H7 (cell line): ENCODE data around the gene C16orf90. TPM values are rescaled to one million over a fixed set of nuclear protein-coding genes. Genes with fewer than 3 reads are reported as not detected.

Experiments used
- DNase-seq: peaks from one replicate; pipeline ENCODE4 v3.0.0; 2012
- H3K27me3 ChIP-seq: 2 replicates; pipeline ENCODE4 v1.6.0; 2011; ENCODE audit warnings: mild to moderate bottlenecking, low read length; ENCODE audit not compliant: control insufficient read depth, insufficient read depth
- H3K36me3 ChIP-seq: replicated peaks from 2 replicates; pipeline ENCODE4 v1.5.1; 2011; ENCODE audit warnings: low read length; ENCODE audit not compliant: control insufficient read depth, insufficient read depth
- H3K4me3 ChIP-seq: 2 replicates; pipeline ENCODE4 v1.5.1; 2011; ENCODE audit warnings: low read depth, mild to moderate bottlenecking, control low read depth, low read length, moderate library complexity; ENCODE audit not compliant: insufficient read depth
- total RNA-seq: library from RNA; depleted of rRNA; stranded (reverse); fragments of >200 nt; shearing (Covaris generic); gene quantifications from 2 replicates; pipeline ENCODE4 v1.2.3, GENCODE V29; 2014; rRNA removed

Gene C16orf90
- total RNA-seq, 1 experiment from 2014 or later: not detected

DNA sequence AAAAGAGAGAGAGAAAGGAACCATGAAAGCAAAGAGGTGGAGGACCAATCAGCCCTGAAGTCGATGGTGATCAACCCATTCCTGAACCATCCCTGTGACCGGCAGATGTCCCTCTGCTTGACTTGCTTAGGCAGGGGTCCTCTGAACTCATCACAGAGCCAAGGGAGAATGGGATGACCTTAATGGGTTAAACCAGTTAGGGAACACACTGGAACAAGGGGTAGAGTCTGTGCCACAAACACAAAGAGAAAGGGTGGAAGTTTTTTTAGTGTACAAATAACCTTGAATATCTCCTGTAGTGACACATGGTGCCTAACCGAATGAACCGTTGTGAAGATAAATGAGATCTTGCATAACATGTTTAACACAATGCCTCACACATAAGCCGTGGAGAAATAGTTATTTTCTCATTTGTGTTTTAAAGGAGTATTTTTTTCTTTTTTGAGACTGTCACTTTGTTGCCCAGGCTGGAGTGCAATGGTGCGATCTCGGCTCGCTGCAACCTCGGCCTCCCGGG lies 40.6 kb downstream of the C16orf90 start:
- no peaks in the 10 kb centered on the region for H3K27me3 ChIP-seq
- no peak overlapping the region for H3K4me3 ChIP-seq
- no peak for DNase-seq
- H3K36me3 ChIP-seq: no peaks in the 10 kb centered on the region

DNA sequence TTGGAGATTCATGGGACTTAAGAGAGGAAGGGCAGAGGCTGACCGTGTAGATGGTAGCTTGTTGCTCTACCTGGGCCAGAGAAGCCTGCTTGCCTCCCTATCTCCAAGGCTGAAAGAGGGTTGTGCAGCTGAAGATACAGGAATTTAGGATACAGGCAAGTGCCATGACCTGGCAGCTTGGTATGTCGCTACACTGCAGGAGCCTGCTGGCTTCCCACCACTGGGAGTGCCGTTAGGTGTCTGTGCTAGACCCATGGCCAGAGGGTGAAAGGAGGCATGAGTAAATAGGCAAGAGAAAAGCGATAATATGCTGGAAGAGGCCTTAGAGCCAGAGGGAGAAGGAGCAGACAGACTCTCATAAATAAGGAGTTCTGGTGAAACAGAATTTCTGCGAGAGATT lies 41.2 kb downstream of the C16orf90 start:
- H3K36me3 ChIP-seq: no peaks in the 10 kb centered on the region
- H3K4me3 ChIP-seq: no peak overlapping the region
- no peaks in the 10 kb centered on the region for H3K27me3 ChIP-seq
- peak; percentile 57 for DNase-seq

DNA sequence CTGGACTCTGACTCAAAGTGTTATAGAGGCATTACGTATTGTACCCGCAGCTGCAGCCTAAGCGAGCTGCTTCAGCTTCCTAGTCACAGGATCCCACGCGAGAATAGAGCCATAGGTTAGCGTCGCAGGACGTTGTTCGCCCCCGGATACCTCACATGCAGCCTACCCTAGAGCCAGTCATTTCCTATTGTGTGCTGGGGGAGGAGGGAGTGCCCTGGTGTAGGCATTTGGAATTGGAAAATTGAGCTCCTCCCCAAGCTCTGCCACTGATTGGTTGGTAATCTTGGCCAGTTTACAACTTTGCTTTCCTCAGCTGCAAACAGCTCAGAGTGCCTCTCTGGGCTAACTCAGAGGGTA lies 51.3 kb downstream of the C16orf90 start:
- Histone ChIP-seq H3K27me3 (no peaks in the 10 kb centered on the region), H3K4me3 (peak overlapping the region; percentile 56), H3K36me3 (no peaks in the 10 kb centered on the region)
- DNase-seq: no peak

Other genes starting within 250 kb of the C16orf90 start
- gene MEFV, start 238.9 kb downstream of the C16orf90 start, total RNA-seq: 0.14 TPM in 1 of 2 replicates, not detected in the other
- gene ZNF263, start 212.0 kb downstream of the C16orf90 start, total RNA-seq: 32.4 and 47.5 TPM in 2 replicates
- 2.1 and 5.5 TPM in 2 replicates for gene TIGD7, start 190.1 kb downstream of the C16orf90 start, total RNA-seq
- 12.1 and 14.9 TPM in 2 replicates for gene ZNF75A, start 190.0 kb downstream of the C16orf90 start, total RNA-seq
- gene OR2C1, start 139.6 kb downstream of the C16orf90 start, total RNA-seq: not detected in 2 replicates
- gene ZSCAN32, start 94.5 kb downstream of the C16orf90 start, total RNA-seq: 19.5 and 19.9 TPM in 2 replicates
- gene ZNF174, start 94.3 kb downstream of the C16orf90 start, total RNA-seq: 11.6 and 12.4 TPM in 2 replicates
- gene ZNF597, start 52.0 kb downstream of the C16orf90 start, total RNA-seq: 1.5 and 1.9 TPM in 2 replicates
- gene NAA60, start 51.8 kb downstream of the C16orf90 start, total RNA-seq: 11.0 and 12.6 TPM in 2 replicates
- 8.5 and 11.9 TPM in 2 replicates for gene CLUAP1, start 5.5 kb upstream of the C16orf90 start, total RNA-seq
- gene NLRC3, start 81.9 kb upstream of the C16orf90 start, total RNA-seq: 0.03 and 0.11 TPM in 2 replicates
- gene SLX4, start 116.1 kb upstream of the C16orf90 start, total RNA-seq: 8.4 and 11.3 TPM in 2 replicates
- gene DNASE1, start 159.2 kb upstream of the C16orf90 start, total RNA-seq: 13.8 and 23.7 TPM in 2 replicates
- gene TRAP1, start 222.0 kb upstream of the C16orf90 start, total RNA-seq: 219 and 221 TPM in 2 replicates